NCI-H2227 (cell line): ENCODE measurements around the gene LTB4R.

Source experiments
- DNase-seq: peaks from one replicate; lab custom pipeline; 2025; ENCODE audit not compliant: unreplicated experiment; lab: John Stamatoyannopoulos, UW

The LTB4R gene

GRCh38 chr14:24299255-24300191 is 11.8 kb upstream of the LTB4R start, which contains the start of the genes DHRS1 and NOP9:
TSS of gene DHRS1 (minus strand) at chr14:24299780. CDS start at chr14:24299106, 674 bp downstream.
TSS of gene NOP9 (plus strand) at chr14:24299850. CDS start at chr14:24299955, 105 bp downstream.
- DNase-seq = peak; percentile 92

GRCh38 chr14:24300326-24300980 is 10.8 kb upstream of the LTB4R start:
- DNase-seq = no peak

GRCh38 chr14:24304019-24304387 is 7.3 kb upstream of the LTB4R start:
- DNase-seq = no peak

- no peak for DNase-seq
Observed at GRCh38 chr14:24307156-24307574, 4.1 kb upstream of the LTB4R start.

GRCh38 chr14:24307575-24308341 is 3.5 kb upstream of the LTB4R start, which contains the start of gene CIDEB:
TSS of gene CIDEB (minus strand) at chr14:24307977. CDS start at chr14:24307858, 119 bp downstream.
- DNase-seq = peak; percentile 65

- DNase-seq = no peak
Observed at GRCh38 chr14:24308342-24309124, 2.8 kb upstream of the LTB4R start.

GRCh38 chr14:24309538-24310264 is 1.6 kb upstream of the LTB4R start, which contains the start of gene LTB4R2:
TSS of gene LTB4R2 (plus strand) at chr14:24310140. CDS start at chr14:24310665, 525 bp downstream.
- no peak for DNase-seq

GRCh38 chr14:24310265-24310645 is 1.0 kb upstream of the LTB4R start:
- DNase-seq = no peak

GRCh38 chr14:24311837-24312615 is 724 bp downstream of the LTB4R start:
- no peak for DNase-seq

- no peak for DNase-seq
Observed at GRCh38 chr14:24312736-24313507, 1.6 kb downstream of the LTB4R start.

GRCh38 chr14:24313913-24314312 is 2.6 kb downstream of the LTB4R start:
- DNase-seq = no peak

GRCh38 chr14:24314377-24315193 is 3.3 kb downstream of the LTB4R start:
- no peak for DNase-seq

GRCh38 chr14:24315243-24315806 is 4.0 kb downstream of the LTB4R start:
- no peak for DNase-seq

GRCh38 chr14:24315807-24316596 is 4.7 kb downstream of the LTB4R start:
- DNase-seq = no peak

- no peak for DNase-seq
Observed at GRCh38 chr14:24316597-24316950, 5.3 kb downstream of the LTB4R start.
